HepG2 (cell line): ENCODE results near the gene RFXANK. TPM values are rescaled to one million over a fixed set of nuclear protein-coding genes. Genes with fewer than 3 reads are reported as not detected.

Experiments used
- ATAC-seq: fragments of 200-7000 bp; cut with Tn5 transposase; 3 replicates; pipeline ENCODE4 v1.9.1; 2020; ENCODE audit warnings: mild to moderate bottlenecking, moderate library complexity
- BruUV-seq: library from RNA; stranded (reverse); fragments of 400-500 nt; replicated peaks from 2 replicates; lab custom pipeline; 2021; lab: Mats Ljungman, UMichigan
- CTCF ChIA-PET: fragments of 300-600 bp; formaldehyde crosslinking; extraction: SDS; loops from one replicate; lab custom pipeline; 2021; ENCODE audit warnings: low total read pairs, inconsistent platforms, low intra/inter-chr PET ratio; lab: Yijun Ruan, JAX
- POLR2A ChIA-PET: fragments of 350-600 bp; sonication (Branson Sonifier 250); formaldehyde crosslinking; loops from one replicate; lab custom pipeline; 2020; ENCODE audit warnings: antibody characterized with exemption, inconsistent platforms; lab: Yijun Ruan, JAX
- DNase-seq: peaks from one replicate; pipeline ENCODE4 v3.0.0-alpha.2; 2015; ENCODE audit warnings: low spot score
- FAIRE-seq: peaks from 3 replicates; lab custom pipeline; 2011; peaks lifted over from hg19 to GRCh38; lab: Jason Lieb, UNC
- H2AFZ ChIP-seq: one replicate; pipeline ENCODE4 v1.6.1; 2011; ENCODE audit warnings: low read length, inconsistent platforms
- H3K27ac ChIP-seq: fragments of 300-600 bp; 3 replicates; pipeline ENCODE4 v1.8.0; 2011; ENCODE audit warnings: mixed run types, mild to moderate bottlenecking, mixed read lengths, low read length, inconsistent platforms; ENCODE audit not compliant: insufficient read depth; ENCODE audit errors: extremely low read length
- H3K27me3 ChIP-seq, 2 experiments: fragments of 200-600 bp in 1 of 2; 2 replicates in 1 of 2; 3 replicates in 1 of 2; pipeline versions ENCODE4 v1.6.0 to v1.8.0; 2011; ENCODE audit warnings: low read length in 2 of 2, mild to moderate bottlenecking in 2 of 2, moderate library complexity in 2 of 2, inconsistent platforms in 1 of 2; ENCODE audit not compliant: insufficient read depth in 2 of 2, control insufficient read depth in 1 of 2
- H3K36me3 ChIP-seq, 2 experiments: fragments of 200-600 bp in 1 of 2; replicated peaks in 1 of 2; 2 replicates in 1 of 2; 3 replicates in 1 of 2; pipeline versions ENCODE4 v1.5.1 to v1.8.0; 2011; ENCODE audit warnings: low read length in 2 of 2, inconsistent platforms in 1 of 2; ENCODE audit not compliant: insufficient read depth in 2 of 2, control insufficient read depth in 1 of 2
- H3K4me1 ChIP-seq: 2 replicates; pipeline ENCODE4 v1.5.1; 2012; ENCODE audit warnings: low read length, inconsistent platforms; ENCODE audit not compliant: insufficient read depth
- H3K4me2 ChIP-seq: 2 replicates; pipeline ENCODE4 v1.6.0; 2011; ENCODE audit warnings: low read depth, low read length, inconsistent platforms
- H3K4me3 ChIP-seq, 3 experiments: fragments of 200-600 bp in 1 of 3; sonication (generic), shearing (Covaris generic) in 1 of 3; replicated peaks in 1 of 3; 2 replicates each; pipeline ENCODE4 v1.5.1; 2011 to 2016; ENCODE audit warnings: low read length in 3 of 3, inconsistent platforms in 2 of 3, low read depth in 2 of 3, mild to moderate bottlenecking in 2 of 3, control low read depth in 1 of 3, mixed read lengths in 1 of 3; ENCODE audit not compliant: insufficient read depth in 1 of 3
- H3K79me2 ChIP-seq: one replicate; pipeline ENCODE4 v1.6.1; 2011; ENCODE audit warnings: low read length, inconsistent platforms; ENCODE audit not compliant: insufficient read depth
- H3K9ac ChIP-seq: 2 replicates; pipeline ENCODE4 v1.6.0; 2011; ENCODE audit warnings: mild to moderate bottlenecking, low read depth, low read length, inconsistent platforms; ENCODE audit not compliant: insufficient read depth
- H3K9me3 ChIP-seq: 2 replicates; pipeline ENCODE4 v1.5.1; 2012; ENCODE audit warnings: mild to moderate bottlenecking, low read length
- H4K20me1 ChIP-seq: 2 replicates; pipeline ENCODE4 v1.6.0; 2011; ENCODE audit warnings: inconsistent platforms, mild to moderate bottlenecking, low read length, moderate library complexity; ENCODE audit not compliant: insufficient read depth
- BORCS8-MEF2B ChIP-seq: sonication (generic); formaldehyde crosslinking; IDR thresholded peaks from 2 replicates; pipeline ENCODE4 v1.8.0; 2022; ENCODE audit warnings: mild to moderate bottlenecking, missing genetic modification reagents
- CEBPB ChIP-seq: IDR thresholded peaks from 2 replicates; pipeline ENCODE4 v1.6.1; 2011; ENCODE audit warnings: low read depth, low read length, improper control_type of control experiment, borderline replicate concordance
- CREBL2 ChIP-seq: sonication (generic); formaldehyde crosslinking; IDR thresholded peaks from 2 replicates; pipeline ENCODE4 v1.8.1; 2023; ENCODE audit warnings: missing genetic modification reagents, mild to moderate bottlenecking, borderline replicate concordance
- CTCF ChIP-seq: sonication (generic); formaldehyde crosslinking; IDR thresholded peaks from 2 replicates; pipeline ENCODE4 v1.5.0; 2020; ENCODE audit warnings: mild to moderate bottlenecking, missing genetic modification reagents, moderate library complexity
- FOXA3 ChIP-seq: IDR thresholded peaks from 2 replicates; pipeline ENCODE4 v1.6.1; 2016; ENCODE audit warnings: missing genetic modification reagents, missing compliant biosample characterization
- HMGA1 ChIP-seq: sonication (generic); formaldehyde crosslinking; conservative IDR thresholded peaks from 2 replicates; pipeline ENCODE4 v1.4.0; 2020; ENCODE audit warnings: missing genetic modification reagents
- HOXD1 ChIP-seq: sonication (generic); formaldehyde crosslinking; IDR thresholded peaks from 2 replicates; pipeline ENCODE4 v1.5.0; 2020; ENCODE audit warnings: missing genetic modification reagents
- KLF12 ChIP-seq: sonication (generic); formaldehyde crosslinking; IDR thresholded peaks from 2 replicates; pipeline ENCODE4 v1.4.0; 2020; ENCODE audit warnings: missing genetic modification reagents, borderline replicate concordance
- PAX8 ChIP-seq: sonication (generic); formaldehyde crosslinking; IDR thresholded peaks from 2 replicates; pipeline ENCODE4 v1.8.0; 2022; ENCODE audit warnings: mild to moderate bottlenecking, missing genetic modification reagents, borderline replicate concordance
- REXO4 ChIP-seq: sonication (generic); formaldehyde crosslinking; IDR thresholded peaks from 2 replicates; pipeline ENCODE4 v1.8.0; 2022; ENCODE audit warnings: missing genetic modification reagents, mild to moderate bottlenecking, borderline replicate concordance
- SMC3 ChIP-seq: IDR thresholded peaks from 2 replicates; pipeline ENCODE4 v1.6.1; 2011; ENCODE audit warnings: low read length, improper control_type of control experiment
- SPEN ChIP-seq: sonication (generic); formaldehyde crosslinking; IDR thresholded peaks from 2 replicates; pipeline ENCODE4 v1.5.1; 2020; ENCODE audit warnings: low read depth, mild to moderate bottlenecking, missing genetic modification reagents
- SYNCRIP ChIP-seq: fragments of 200-400 bp; formaldehyde crosslinking; IDR thresholded peaks from 2 replicates; pipeline ENCODE4 v1.6.1; 2018; ENCODE audit warnings: mild to moderate bottlenecking, low read depth, low read length; ENCODE audit not compliant: insufficient read depth
- TIGD3 ChIP-seq: sonication (generic); formaldehyde crosslinking; IDR thresholded peaks from 2 replicates; pipeline ENCODE4 v1.5.1; 2020; ENCODE audit warnings: mild to moderate bottlenecking, missing genetic modification reagents, borderline replicate concordance
- ZBTB33 ChIP-seq: sonication (generic); formaldehyde crosslinking; IDR thresholded peaks from 2 replicates; pipeline ENCODE4 v1.4.0; 2020; ENCODE audit warnings: missing genetic modification reagents
- ZNF577 ChIP-seq: sonication (generic); formaldehyde crosslinking; IDR thresholded peaks from 2 replicates; pipeline ENCODE4 v1.4.0; 2020; ENCODE audit warnings: mild to moderate bottlenecking, low read depth, missing genetic modification reagents, borderline replicate concordance
- ZSCAN22 ChIP-seq: sonication (generic); formaldehyde crosslinking; IDR thresholded peaks from 2 replicates; pipeline ENCODE4 v1.4.0; 2020; ENCODE audit warnings: mild to moderate bottlenecking, missing genetic modification reagents
- WGBS: methylation state at CpG from one replicate; pipeline ENCODE4 v1.1.6; 2017; ENCODE audit warnings: low lambda C conversion rate; 5-methylcytosine and 5-hydroxymethylcytosine counted together
- in situ Hi-C: cut with HindIII; loops from 2 replicates; pipeline ENCODE4 v1.10.0; 2017; ENCODE audit warnings: low pct_unique_long_range_greater_than_20kb; ENCODE audit not compliant: extremely low pct_ligation_motif_present
- intact Hi-C: fragments of 100-400 bp; cut with micrococcal nuclease; formaldehyde crosslinking; loops from one replicate; pipeline ENCODE4 v1.10.0; 2022; ENCODE audit not compliant: unreplicated experiment
- polyA plus RNA-seq, 8 experiments: library from polyadenylated mRNA; depleted of rRNA in 3 of 8; stranded (reverse) in 7 of 8; unstranded in 1 of 8; fragments of >200 nt; fragmentation: Illumina TruSeq in 4 of 8; extraction: Trizol in 4 of 8; gene quantifications; 2 replicates each; pipeline versions ENCODE4 v1.2.1 to v1.2.3, GENCODE V29; 2011 to 2016; ENCODE audit warnings: low read depth in 4 of 8, missing spikeins in 1 of 8, mixed read lengths in 1 of 8; ENCODE audit not compliant: insufficient read depth in 1 of 8
- total RNA-seq, 5 experiments: library from RNA; depleted of rRNA; stranded (reverse); fragments of >200 nt; fragmentation: Illumina TruSeq; extraction: Trizol; gene quantifications; 2 replicates each; pipeline ENCODE4 v1.2.3, GENCODE V29; 2016; ENCODE audit warnings: low read depth in 1 of 5

The RFXANK gene
- total and polyA plus RNA-seq, 2 of the 13 experiments (the other 11 are each of a cell fraction or from before 2014, with no cell fraction given), result 49.9 to 80.7 TPM

- peaks cover 5% of the 10 kb centered on the region for H3K79me2 ChIP-seq
- no peaks in the 10 kb centered on the region for H3K27me3 ChIP-seq
- in situ Hi-C loops (no loop called here), intact Hi-C loops (loop anchor here (1.0 kb wide), 1 partner anchor 39 kb away; no protein-coding TSS in a partner anchor)
- whole genome bisulfite sequencing, result 67% methylated on average over 3 of the region's 9 CpGs
- POLR2A ChIA-PET, result interaction anchor here (1.2 kb wide), 1 partner anchor 17 kb away, joined by 3 read pairs; the partner anchor contains the start of gene NR2C2AP
- no peaks in the 10 kb centered on the region for H4K20me1 ChIP-seq
- DNase-seq, result peak; percentile 68
- no peaks in the 10 kb centered on the region for H3K9me3 ChIP-seq
- peak; percentile 98 for ATAC-seq
- H3K27ac ChIP-seq, result no peak overlapping the region
- no peak overlapping the region for H2AFZ ChIP-seq
- peaks cover 14% of the 10 kb centered on the region for H3K4me1 ChIP-seq
- no peak overlapping the region for H3K4me2 ChIP-seq
- FAIRE-seq, result no peak
- H3K36me3 ChIP-seq, result peaks cover 1 to 10% of the 10 kb centered on the region in 2 experiments; a peak in 3 of 5 replicates
- CTCF ChIA-PET, result interaction anchor here (1.4 to 2.9 kb wide), 2 partner anchors 39 to 156 kb away, joined by 3 to 16 read pairs; no protein-coding TSS in a partner anchor
- BruUV-seq, result no TSS peak
- H3K9ac ChIP-seq, result no peak overlapping the region
- no peak overlapping the region for H3K4me3 ChIP-seq
- TF ChIP-seq BORCS8-MEF2B (CRISPR knock-in tag) (peak; percentile 71; the same call in 1 of the 2 replicates), PAX8 (CRISPR knock-in tag) (no peak), TIGD3 (CRISPR knock-in tag) (no peak), CTCF (peak; percentile 93), SMC3 (peak; percentile 42), ZSCAN22 (CRISPR knock-in tag) (no peak), KLF12 (CRISPR knock-in tag) (no peak), CEBPB (no peak), ZNF577 (CRISPR knock-in tag) (no peak), SYNCRIP (no peak), HMGA1 (CRISPR knock-in tag) (no peak), ZBTB33 (CRISPR knock-in tag) (peak; percentile 97), REXO4 (CRISPR knock-in tag) (no peak), CREBL2 (CRISPR knock-in tag) (no peak), SPEN (CRISPR knock-in tag) (0 out of 2 replicates have a peak, but pooled peaks have one; percentile 23), FOXA3 (CRISPR knock-in tag) (no peak), HOXD1 (CRISPR knock-in tag) (no peak)
Observed at GRCh38 chr19:19185853-19186740, 6.0 kb upstream of the RFXANK start.
